Activated CD4-positive, CD25-positive, alpha-beta regulatory T cell treated with anti-CD3 and anti-CD28 coated beads, Interleukin-2, amount 50 U/mL, for 24 hours (primary cell): ENCODE results near the gene LAMA4.

Source experiments
- ATAC-seq, 2 donors: fragments of 150-1000 bp; cut with Tn5 transposase; one replicate each; pipeline ENCODE4 v1.10.0; 2021; ENCODE audit warnings: mild to moderate bottlenecking in 1 of 2, moderate library complexity in 1 of 2

LAMA4 gene

DNA sequence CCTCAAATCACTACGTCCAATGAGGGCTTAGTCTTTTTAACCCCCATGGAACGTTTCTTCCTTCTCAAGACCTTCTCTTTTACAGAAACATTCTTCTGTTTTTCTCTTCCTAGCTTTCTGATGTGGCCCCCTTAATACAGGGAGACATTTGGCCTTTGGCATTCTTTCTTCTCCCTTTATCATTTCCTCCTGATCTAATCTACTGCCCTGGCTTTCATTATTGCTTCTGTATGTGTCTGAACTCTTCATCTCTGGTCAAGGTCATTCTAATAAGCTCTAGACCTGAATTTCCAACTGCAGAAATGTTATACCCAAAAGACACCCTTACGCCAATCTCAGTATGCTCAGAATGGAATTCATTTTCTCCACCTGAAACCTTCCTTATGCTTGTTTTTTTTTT lies 18.4 kb upstream of the LAMA4 start:
- no peak for ATAC-seq

DNA sequence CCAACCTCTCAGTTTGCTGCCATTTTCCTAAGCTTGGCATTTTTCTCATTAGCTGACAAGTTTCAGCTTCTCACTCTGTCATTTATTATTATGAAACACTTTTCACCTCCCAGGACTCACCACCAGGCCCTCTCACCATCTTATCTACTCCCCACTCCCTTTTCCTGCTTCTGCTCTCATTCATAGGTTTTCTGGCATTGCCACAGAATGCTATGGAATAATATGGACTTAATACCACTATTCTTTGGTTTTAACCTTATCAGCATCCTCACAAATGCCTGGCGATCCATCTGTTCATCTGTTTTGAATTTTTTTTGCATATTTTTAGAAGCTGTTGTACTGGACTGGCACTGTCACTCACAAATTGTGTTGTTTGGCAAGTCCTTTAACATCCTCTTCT lies 16.4 kb upstream of the LAMA4 start:
- no peak for ATAC-seq

DNA sequence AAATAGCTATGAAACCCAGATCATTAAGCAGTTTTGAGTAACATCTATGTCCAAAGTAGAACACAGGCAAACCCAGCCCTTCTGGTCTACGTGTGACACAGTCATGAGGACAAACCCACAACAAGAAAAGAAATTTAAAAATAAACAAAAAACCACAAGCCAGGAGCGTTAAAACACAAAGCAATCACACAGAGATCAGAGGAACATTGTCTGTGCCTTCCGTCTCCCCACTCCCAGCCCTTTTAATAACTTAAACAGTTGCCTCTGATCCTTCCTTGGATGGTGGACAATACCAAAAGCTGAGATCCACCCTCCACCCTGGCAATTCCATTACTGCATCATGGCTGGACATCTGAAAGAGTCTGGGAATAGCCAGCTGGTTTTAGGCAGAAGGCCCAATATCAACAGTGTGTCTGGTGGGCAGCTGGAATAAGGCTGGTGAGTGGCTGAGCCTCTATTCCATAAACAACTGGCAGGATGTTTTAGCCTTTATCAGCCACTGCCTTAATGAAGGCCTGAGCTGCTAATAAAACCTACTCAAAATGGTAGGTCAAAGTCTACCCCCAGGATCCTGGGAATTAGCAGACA lies 15.7 kb upstream of the LAMA4 start:
- no peak for ATAC-seq

DNA sequence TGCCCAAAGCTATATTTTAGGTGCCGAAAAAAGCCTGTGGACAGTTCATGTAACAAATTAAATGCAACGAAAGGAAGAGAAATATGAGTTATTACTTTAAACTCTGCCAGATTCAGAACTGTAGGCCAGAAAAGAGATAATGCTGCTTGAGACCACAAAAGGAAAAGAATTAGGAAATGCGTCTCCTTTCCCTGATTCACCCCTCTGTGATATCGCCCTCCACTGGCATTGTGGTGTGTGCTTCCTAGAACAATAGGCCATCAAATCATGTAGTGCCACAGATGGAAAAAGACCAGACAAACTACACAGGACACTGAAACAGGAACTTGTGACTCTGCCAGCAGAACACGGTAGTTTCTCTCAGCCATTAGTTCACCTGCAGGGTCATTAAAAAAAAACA lies 14.7 kb upstream of the LAMA4 start:
- ATAC-seq = no peak

DNA sequence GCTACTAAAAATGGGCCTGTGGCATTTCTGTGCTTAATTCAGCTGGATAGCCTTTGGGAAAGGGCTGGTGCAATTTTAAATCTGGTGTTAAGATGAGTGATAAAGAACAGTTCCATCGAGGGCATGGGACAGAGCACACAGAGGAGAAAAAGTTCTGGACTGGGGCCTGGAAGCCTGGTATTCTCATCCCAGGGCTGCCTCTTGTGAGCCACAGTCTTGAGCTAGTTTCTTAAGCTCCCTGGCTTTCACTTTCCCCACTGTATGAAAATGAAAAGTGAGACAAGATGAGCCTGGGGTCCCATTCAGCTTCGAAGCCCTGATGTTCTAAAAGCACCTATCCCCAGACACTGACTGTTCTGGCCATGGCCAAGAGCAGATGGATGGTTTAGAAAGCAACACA lies 14.3 kb upstream of the LAMA4 start:
- ATAC-seq = no peak

DNA sequence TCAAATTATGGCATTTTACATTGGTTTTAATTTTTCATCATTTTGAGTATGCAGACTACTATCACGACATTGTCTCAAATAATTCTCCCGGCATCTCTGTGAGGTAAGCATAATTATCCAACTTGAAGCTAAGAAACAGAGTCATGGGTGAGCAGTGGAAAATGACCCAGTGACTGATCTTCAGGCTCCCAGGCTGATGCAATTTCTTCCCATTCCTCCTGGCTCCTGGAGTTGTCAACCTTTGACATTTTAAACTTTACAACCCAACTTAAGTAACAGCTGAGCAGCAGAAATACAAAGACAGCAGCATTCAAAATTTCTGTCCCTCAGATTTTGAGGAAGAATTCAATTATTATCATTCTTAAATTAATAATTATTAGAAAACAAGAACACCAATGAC lies 13.7 kb upstream of the LAMA4 start:
- ATAC-seq = no peak

DNA sequence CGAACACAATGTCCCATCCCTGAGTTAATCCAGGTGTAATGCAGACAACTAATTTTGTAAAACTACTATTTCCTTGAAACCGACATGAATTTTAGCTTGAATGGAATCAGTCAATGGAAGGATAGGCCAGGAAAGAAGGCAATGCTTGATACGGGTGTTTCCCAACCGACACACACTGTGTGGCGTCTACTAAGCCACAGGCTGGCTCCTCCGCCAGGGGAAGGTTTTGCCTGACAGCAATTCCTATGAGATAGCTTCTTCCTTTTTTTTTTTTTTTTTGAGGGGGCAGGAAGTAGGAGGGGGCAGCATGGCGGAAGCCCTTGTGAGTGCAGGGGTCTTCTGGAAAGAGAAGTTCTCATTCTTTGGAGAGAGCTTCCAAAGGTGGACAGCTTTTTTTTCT lies 12.0 kb upstream of the LAMA4 start:
- ATAC-seq = no peak

DNA sequence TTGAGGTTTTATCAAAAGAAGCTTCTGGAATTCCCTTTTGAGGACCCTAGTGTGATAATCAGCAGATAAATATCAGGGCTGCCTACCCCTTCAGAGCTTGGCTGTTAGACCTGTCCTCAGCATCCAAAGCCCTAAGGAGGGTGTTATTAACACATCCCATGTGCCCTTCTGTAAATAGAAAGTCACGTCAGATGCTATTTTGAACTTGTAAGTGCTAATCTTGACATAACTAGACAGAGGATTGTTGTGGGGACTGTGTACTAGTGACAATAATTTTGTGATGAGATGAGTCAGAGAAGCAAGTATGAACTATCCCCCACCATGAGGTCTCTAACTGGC lies 4.9 kb upstream of the LAMA4 start:
- ATAC-seq = no peak

DNA sequence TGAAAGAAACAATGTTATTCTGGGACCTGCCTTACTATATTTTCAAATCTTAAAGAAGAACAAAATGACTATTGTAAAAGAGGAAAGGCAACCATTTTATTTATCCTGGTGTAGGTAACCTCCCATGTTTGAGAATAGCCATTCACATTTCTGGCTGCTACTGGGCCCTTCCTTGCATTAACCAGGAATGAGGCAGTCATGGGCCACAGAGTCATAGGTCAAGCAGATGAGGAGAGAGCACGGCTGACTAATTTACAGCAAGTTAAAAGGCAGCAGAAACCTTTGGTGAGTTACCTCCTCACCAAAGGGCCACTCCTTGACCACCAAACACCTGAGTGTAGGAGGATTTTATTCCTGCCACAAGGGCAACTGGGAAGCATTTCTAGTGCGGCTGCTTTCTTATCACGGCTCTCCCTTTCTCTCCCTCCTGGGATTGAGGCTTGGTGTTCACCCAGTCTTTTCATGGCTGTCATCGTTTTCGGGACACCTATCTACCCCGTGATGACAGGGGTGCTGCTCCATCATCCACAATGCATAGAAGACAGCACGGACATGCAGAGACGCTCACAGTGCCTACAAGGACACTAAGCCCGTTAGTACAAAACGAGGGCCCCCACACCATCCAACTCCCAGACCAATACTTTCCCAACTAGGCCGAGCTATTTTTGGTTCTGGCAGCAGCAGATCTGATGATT lies 4.4 kb upstream of the LAMA4 start:
- ATAC-seq = no peak

DNA sequence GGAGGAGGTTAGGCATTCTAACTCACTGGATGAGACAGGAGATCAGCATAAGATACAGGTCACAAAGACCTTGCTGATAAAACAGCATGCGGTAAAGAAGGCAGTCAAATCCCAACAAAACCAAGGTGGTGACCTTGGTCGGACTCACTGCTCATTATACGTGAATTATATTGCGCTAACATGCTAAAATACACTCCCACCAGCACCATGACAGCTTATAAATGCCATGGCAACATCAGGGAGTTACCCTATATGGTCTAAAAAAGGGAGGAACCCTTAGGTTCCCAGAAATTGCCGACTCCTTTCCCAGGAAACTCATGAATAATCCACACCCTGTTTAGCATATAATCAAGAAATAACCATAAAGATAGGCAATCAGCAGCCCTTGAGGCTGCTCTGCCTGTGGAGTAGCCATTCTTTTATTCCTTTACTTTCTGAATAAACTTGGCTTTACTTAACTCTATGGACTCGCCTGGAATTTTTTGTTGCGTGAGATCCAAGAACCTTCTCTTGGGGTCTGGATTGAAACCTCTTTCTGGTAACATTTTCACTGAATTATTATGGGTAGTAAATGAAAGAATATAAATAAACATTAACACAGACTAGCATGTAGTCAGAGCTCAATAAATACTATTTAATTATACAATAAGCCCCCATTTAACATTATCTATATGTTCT lies 3.0 kb upstream of the LAMA4 start:
- ATAC-seq = no peak

DNA sequence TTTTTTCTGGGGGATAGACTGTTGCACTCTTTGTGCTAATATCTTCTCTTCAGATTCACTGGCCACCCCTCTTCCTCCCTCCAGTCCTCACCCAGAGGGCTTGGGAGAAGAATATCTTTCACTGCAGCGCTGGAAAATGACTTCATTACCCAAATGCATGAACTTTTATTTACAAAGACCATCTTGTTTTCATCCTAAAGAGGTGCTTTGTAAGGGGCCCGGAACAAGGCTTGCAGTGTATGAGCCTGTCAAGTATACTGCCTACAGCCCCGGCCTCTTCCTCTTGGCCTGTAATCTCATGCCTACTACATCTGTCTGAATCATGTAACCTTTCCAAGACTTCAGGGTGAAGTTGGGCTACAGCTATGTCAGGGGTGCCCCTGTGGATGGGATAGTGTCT lies 554 bp upstream of the LAMA4 start:
- ATAC-seq = no peak

DNA sequence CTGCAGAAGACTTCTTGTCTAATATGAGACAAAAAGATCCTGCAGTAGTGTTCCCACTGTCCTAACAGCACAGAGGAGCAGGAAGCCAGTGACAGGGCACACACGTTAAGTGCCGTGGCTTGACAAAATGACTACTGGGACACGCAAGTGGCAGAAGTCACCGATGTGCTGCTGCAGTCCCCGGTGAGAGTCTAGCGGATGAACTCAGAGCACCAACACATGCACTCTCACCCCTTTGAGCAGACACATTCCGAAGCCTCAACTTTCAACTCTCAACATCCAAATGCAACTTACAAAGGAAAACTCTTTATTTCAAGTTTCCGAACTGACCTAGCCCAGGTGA lies 898 bp downstream of the LAMA4 start:
- ATAC-seq = no peak

DNA sequence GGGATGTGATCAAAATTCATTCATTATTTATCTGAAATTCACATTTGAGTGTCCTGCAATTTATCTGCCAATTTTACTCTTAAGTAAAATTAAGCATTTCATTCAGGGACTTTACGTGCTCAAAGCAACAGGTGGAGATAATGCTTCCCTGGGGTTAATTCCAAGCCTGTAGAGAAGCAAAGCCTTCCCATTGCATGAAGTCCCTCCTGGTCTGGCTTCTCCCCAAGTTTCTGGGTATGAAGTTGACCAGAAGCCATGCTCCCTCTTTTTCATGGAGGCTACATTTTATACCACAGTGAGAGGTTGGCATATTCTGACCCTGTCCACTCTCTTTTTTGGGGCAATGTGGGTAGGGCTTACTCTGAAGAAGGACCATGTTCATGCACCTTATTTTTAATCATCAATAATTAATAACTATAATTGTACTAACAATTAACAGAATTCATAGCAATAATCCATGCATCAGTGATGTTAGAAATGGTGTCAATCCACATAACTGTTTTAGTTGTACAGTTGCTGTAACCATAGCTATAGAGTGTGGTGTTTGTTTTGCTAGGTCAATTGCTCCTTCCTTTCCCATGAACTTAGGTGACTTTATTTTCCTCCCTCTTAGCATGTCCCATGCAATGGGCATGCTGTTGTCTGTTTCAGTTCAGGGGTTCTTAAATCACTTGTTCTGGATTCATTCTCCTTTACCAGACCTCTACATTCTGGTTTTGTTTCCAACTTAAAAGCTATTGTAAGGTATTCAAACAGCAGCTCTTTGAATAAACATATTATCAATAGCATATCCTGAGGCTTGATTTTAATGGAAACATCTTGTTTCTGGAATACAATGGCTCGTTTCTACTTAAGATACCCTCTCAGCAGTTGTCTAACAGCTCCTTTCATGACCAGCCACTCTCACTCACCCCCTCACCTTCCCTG lies 1.5 kb downstream of the LAMA4 start:
- ATAC-seq = no peak

DNA sequence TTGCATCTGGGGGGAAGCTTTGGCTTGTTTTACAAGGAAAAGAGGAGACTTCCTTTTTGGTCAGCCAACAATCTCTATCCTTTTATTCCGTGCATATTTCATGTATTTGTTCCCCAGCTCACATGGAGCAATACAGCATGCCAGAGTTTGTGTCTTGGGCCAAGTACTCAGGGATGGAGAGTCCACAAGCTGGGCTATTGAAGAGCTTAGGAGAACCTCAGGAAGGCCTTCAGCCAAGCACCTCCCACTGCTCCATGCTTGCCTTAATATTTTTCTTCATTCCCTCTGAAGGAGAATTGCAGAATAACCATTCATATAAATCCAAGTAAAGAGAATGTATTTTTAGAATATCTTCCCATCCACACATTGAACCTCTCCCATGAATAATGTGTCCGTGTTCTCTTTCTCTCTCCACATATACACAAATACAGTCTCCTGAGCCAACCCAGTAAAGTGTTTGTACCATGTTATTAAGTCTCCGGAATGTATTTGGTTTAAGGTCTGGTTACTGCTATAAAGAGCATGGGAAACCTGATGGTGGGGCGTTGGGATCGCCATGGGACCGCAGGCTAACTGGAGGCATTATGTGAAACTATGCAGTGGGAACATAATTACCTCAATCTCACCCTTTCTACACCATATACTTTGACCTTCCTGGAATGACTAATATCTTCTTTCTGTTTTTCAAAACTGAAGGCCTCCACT lies 3.0 kb downstream of the LAMA4 start:
- no peak for ATAC-seq

DNA sequence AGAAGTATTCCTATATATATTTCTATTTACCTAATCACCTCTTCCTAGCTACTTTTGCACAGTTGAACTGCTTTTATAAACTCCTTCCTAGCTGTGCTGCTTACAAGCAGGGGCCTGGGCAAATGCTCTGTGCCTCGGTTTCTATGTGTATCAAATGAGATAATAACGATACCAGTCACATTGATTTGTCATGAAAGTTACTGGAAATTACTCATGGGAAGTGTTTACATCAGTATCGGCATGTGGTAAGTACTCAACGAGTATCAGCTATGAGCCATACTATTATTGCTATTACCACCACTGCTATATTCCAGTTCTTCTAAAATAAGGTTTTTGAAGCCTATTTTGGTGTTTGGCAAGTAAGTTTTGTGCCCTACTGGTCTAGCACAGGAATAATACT lies 4.9 kb downstream of the LAMA4 start:
- ATAC-seq = no peak

DNA sequence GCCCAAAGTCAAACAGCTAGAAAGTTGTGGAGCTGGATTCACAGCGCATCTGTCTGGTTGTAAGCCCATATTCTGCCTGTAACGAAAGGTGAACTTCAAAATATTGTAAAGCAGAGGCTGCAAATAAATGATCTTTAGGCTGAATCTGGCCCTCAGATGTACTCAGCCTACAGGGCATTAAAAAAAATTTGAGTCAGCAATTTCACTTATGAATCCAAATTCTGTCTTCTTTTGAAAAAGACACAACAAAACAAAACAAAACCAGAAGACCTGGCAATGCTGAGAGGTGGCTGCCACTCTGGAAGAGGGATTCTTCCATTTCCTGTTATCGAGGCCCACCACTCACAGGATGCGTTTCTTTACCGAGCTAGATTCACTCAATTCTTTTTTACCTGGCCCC lies 7.1 kb downstream of the LAMA4 start:
- no peak for ATAC-seq

DNA sequence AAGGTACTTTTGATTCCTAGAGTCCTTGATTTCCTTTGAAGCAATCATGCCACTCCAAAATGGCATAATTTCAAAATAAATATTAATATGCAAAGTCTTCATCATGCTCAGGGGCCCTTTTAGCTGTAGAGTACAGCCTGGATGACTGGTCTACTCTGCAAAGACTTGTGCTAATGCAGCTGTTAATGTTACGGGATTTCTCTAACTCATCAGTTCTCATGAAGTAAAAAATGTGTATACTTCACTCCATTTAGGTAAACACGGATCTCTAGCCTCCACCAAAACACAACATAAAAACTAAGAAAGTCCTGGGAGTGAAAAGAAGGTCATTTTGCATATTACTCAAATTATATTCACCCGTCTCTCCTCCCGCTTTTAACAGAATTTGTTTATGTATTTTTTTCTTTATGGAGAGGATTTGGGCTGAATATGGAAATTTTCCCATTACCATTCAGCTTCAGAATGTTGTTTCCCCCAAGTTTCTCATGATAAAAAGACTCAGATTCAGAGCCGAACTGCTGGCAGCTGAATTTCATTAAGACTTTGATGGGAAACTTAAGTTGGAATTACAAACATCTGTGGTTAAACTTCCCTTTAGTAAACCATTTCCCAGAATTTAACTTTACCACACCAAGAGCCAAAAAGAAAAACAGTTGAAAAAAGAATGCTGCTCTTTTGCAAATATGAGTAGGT lies 8.7 kb downstream of the LAMA4 start:
- ATAC-seq = no peak

DNA sequence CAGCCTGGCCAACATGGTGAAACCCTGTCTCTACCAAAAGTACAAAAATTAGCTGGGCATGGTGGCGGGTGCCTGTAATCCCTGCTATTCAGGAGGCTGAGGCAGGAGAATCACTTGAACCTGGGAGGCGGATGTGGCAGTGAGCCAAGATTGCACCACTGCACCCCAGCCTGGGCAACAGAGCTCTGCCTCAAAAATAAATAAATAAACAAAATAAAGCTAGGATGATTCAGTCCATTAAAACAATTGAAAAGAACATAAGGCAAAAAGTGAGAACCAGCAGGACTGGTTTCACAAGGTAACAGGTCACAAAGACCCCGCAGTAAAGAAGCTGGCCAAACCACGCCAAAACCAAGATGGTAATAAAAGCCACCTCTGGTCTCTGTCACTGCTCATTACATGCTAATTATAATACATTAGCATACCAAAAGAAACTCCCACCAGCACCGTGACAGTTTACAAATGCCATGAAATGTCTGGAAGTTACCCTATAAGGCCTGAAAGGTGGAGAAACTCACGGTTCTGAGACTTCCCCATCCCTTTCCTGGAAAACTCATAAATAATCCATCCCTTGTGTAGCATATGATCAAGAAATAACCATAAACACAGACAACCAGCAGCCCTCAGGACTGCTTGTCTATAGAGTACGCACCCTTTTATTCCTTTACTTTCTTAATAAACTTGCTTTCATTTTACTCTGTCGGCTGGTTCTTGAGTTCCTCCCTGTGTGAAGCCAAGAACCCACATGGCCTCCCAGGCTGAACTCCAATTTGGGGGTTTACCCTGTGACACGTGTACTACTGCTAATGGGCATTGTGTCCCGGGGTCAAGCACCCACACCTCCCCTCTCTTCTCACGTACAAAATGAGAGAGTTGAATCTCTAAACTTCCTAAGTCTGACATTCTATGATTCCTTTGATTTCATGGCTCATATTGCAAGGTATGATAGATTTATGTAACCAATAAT lies 10.2 kb downstream of the LAMA4 start:
- ATAC-seq = no peak

DNA sequence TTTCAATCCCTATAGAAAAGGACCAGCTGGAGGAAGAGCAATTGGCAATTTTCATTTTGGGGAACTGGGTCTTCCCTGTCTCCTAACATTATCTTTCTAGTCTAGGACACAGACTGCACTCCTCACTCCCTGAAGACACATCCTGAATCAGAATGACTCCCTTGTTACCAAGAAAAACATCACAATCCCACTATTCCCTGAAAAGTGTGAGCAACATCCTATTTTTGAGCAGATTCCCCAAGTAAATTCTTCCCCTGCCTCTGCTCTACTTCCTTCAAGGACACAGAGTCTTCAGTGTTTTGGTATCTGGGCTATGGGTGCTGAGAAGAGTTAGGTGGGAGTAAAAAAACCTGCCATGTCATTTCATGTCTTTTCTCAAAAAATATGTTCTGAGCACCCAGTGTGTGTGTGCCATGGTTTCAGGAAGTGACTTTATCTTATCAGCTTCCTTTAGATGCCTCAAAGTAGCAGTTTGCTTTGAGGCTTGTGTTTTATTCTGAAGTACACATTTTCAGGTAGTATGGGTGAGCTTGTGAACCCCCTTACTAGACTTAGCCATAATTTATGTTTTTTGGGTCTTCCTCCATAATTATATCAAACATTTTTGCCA lies 12.4 kb downstream of the LAMA4 start:
- ATAC-seq = no peak

DNA sequence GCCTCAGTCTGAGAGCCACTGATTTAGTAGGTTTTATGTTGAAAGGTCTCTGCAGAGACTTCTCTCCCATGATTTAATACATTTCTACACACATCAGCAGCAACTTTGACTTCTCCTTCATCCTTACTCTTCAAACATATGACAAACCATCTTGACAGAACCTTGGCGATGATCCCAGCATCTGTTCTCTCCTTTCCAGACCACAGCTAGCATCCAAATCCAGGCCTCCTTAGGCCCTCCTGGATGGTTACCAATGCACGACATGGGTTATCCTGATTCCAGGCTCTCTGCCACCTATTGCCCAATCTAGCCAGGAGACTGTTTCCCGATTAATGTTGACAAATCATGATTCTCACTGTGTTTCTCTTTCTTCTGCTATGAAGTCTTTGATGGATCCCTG lies 16.8 kb downstream of the LAMA4 start:
- no peak for ATAC-seq

DNA sequence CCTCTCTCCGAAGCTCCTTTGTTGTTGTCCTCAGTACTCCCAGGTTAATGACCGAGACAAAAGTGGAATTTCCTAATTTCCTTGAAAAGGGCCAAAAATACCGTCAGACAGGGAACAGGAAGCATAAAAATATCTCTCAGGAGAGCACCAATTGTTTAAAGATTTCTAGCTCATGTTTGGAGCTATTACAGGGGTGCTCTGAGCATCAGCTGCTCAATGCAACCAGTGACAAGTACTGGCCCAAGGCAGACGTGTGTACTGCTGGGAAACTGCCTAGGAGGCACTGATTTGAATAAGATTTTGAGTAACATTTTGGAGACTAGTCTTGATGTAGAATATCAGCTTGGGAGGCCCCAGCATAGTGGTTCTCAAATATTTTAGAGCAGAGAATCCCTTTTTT lies 17.3 kb downstream of the LAMA4 start:
- no peak for ATAC-seq
